ENCODE measurements around the gene EML6.

EML6 gene

GRCh38 chr2:54708584-54709335 is 14.7 kb upstream of the EML6 start:
- no peak for DNase-seq

GRCh38 chr2:54709336-54709809 is 14.1 kb upstream of the EML6 start:
- DNase-seq = no peak

- DNase-seq = no peak
Measured at GRCh38 chr2:54710216-54710615, 13.2 kb upstream of the EML6 start.

- no peak for DNase-seq
Measured at GRCh38 chr2:54712516-54712915, 10.9 kb upstream of the EML6 start.

- no peak for DNase-seq
Measured at GRCh38 chr2:54714996-54715395, 8.5 kb upstream of the EML6 start.

GRCh38 chr2:54716375-54716774 is 7.1 kb upstream of the EML6 start:
- no peak for DNase-seq

GRCh38 chr2:54720563-54720962 is 2.9 kb upstream of the EML6 start:
- DNase-seq = no peak

GRCh38 chr2:54722641-54723040 is 821 bp upstream of the EML6 start:
- no peak for DNase-seq

GRCh38 chr2:54723996-54724559 is 616 bp downstream of the EML6 start:
- peak; percentile 16 for DNase-seq

- peak; percentile 29 for DNase-seq
Measured at GRCh38 chr2:54724560-54725342, 1.3 kb downstream of the EML6 start.

- DNase-seq = no peak
Measured at GRCh38 chr2:54725343-54726099, 2.1 kb downstream of the EML6 start.

- no peak for DNase-seq
Measured at GRCh38 chr2:54726431-54726830, 3.0 kb downstream of the EML6 start.

- no peak for DNase-seq
Measured at GRCh38 chr2:54726940-54727339, 3.5 kb downstream of the EML6 start.

GRCh38 chr2:54728669-54729120 is 5.2 kb downstream of the EML6 start:
- no peak for DNase-seq

GRCh38 chr2:54735636-54736035 is 12.2 kb downstream of the EML6 start:
- no peak for DNase-seq

- DNase-seq = no peak
Measured at GRCh38 chr2:54738281-54738680, 14.8 kb downstream of the EML6 start.

GRCh38 chr2:54740333-54740732 is 16.9 kb downstream of the EML6 start:
- no peak for DNase-seq

GRCh38 chr2:54741250-54741649 is 17.8 kb downstream of the EML6 start:
- DNase-seq = no peak

- DNase-seq = no peak
Measured at GRCh38 chr2:54750040-54750439, 26.6 kb downstream of the EML6 start.

GRCh38 chr2:54752439-54752838 is 29.0 kb downstream of the EML6 start:
- no peak for DNase-seq

GRCh38 chr2:54755641-54756326 is 32.3 kb downstream of the EML6 start:
- DNase-seq = no peak

GRCh38 chr2:54757500-54757899 is 34.0 kb downstream of the EML6 start:
- no peak for DNase-seq
